Measurements from ENCODE around the gene GLT6D1. TPM values are rescaled to one million over a fixed set of nuclear protein-coding genes. Genes with fewer than 3 reads are reported as not detected.

GLT6D1 gene
- total and polyA plus RNA-seq, 2 donors (not counting 1 experiment from before 2014, with no cell fraction given), result not detected

- H2AFZ ChIP-seq (ENCODE audit: insufficient read depth, low read depth, low read length, poor library complexity, severe bottlenecking), result no peak overlapping the region
- H4K20me1 ChIP-seq (ENCODE audit: control insufficient read depth, insufficient read depth, low read length, poor library complexity, severe bottlenecking), result no peaks in the 10 kb centered on the region
- no peak overlapping the region for H3K27ac ChIP-seq (ENCODE audit: low read length in 2 of 2)
- no peaks in the 10 kb centered on the region for H3K4me1 Mint-ChIP-seq
- no peaks in the 10 kb centered on the region for H3K36me3 ChIP-seq (replicated peaks in 1 of 2; ENCODE audit: control extremely low read depth in 1 of 2, control insufficient read depth in 1 of 2, extremely low read depth in 1 of 2, insufficient read depth in 2 of 2, low read length in 1 of 2)
- H3K79me2 ChIP-seq (ENCODE audit: control insufficient read depth, insufficient read depth, low read length), result no peaks in the 10 kb centered on the region
- 83% methylated on average over 13 of the region's 14 CpGs for WGBS (ENCODE audit: insufficient coverage)
- H3K27me3 ChIP-seq (replicated peaks in 1 of 4; ENCODE audit: control extremely low read depth in 1 of 4, control insufficient read depth in 3 of 4, insufficient read depth in 4 of 4, low read length in 3 of 4), result peaks cover 0 to 6% (median 0%) of the 10 kb centered on the region in 4 experiments
- DNase-seq (peak; percentile 9), ATAC-seq (ENCODE audit: low read depth) (no peak)
- TF ChIP-seq EZH2 (IDR thresholded peaks at IDR 0.05; ENCODE audit: borderline replicate concordance, insufficient read depth, low read depth, low read length, poor library complexity, severe bottlenecking) (no peak), CTCF (IDR thresholded peaks at IDR 0.05) (no peak)
- POLR2A ChIA-PET, result no interaction called here
- H3K27me3 Mint-ChIP-seq, result peaks cover 3% of the 10 kb centered on the region
- no peak overlapping the region for H3K9ac ChIP-seq (ENCODE audit: low read length)
- no peaks in the 10 kb centered on the region for H3K9me3 Mint-ChIP-seq (ENCODE audit: insufficient read depth)
- no peak overlapping the region for H3K4me3 Mint-ChIP-seq
- peaks cover 0 to 3% (median 0%) of the 10 kb centered on the region in 3 donors for H3K9me3 ChIP-seq (ENCODE audit: control extremely low read depth in 1 of 3, control insufficient read depth in 2 of 3, insufficient read depth in 1 of 3, low read length in 2 of 3)
- intact Hi-C loops (cut with micrococcal nuclease), result no loop called here
- H3K4me2 ChIP-seq (replicated peaks; ENCODE audit: low read depth, low read length, poor library complexity, severe bottlenecking), result no peak overlapping the region
- CTCF ChIA-PET, result interaction anchor here (0.6 kb wide), 1 partner anchor 19 kb away, joined by 3 read pairs; no protein-coding TSS in a partner anchor
- H3K27ac Mint-ChIP-seq, result no peak overlapping the region
- H3K4me1 ChIP-seq (ENCODE audit: control insufficient read depth in 2 of 2, insufficient read depth in 2 of 2, low read length in 2 of 2), result no peaks in the 10 kb centered on the region
- no peak overlapping the region for H3K4me3 ChIP-seq (ENCODE audit: control extremely low read depth in 1 of 5, extremely low read depth in 1 of 5, insufficient read depth in 1 of 5, low read depth in 2 of 5, low read length in 4 of 5)
Observed at GRCh38 chr9:135605238-135605781, 34.0 kb downstream of the GLT6D1 start.

- H3K79me2 ChIP-seq (ENCODE audit: control insufficient read depth, insufficient read depth, low read length), result no peaks in the 10 kb centered on the region
Observed at GRCh38 chr9:135604437-135605237, 34.7 kb downstream of the GLT6D1 start.

More at GRCh38 chr9:135604437-135605237, 34.7 kb downstream of the GLT6D1 start:
- H3K27me3 Mint-ChIP-seq, result peaks cover 8% of the 10 kb centered on the region
- Histone ChIP-seq H3K36me3 (replicated peaks in 1 of 2; ENCODE audit: control extremely low read depth in 1 of 2, control insufficient read depth in 1 of 2, extremely low read depth in 1 of 2, insufficient read depth in 2 of 2, low read length in 1 of 2) (no peaks in the 10 kb centered on the region), H4K20me1 (ENCODE audit: control insufficient read depth, insufficient read depth, low read length, poor library complexity, severe bottlenecking) (no peaks in the 10 kb centered on the region), H2AFZ (ENCODE audit: insufficient read depth, low read depth, low read length, poor library complexity, severe bottlenecking) (no peak overlapping the region), H3K4me2 (replicated peaks; ENCODE audit: low read depth, low read length, poor library complexity, severe bottlenecking) (no peak overlapping the region), H3K4me3 (ENCODE audit: control extremely low read depth in 1 of 5, extremely low read depth in 1 of 5, insufficient read depth in 1 of 5, low read depth in 2 of 5, low read length in 4 of 5) (no peak overlapping the region), H3K4me1 (ENCODE audit: control insufficient read depth in 2 of 2, insufficient read depth in 2 of 2, low read length in 2 of 2) (no peaks in the 10 kb centered on the region), H3K9me3 (ENCODE audit: control extremely low read depth in 1 of 3, control insufficient read depth in 2 of 3, insufficient read depth in 1 of 3, low read length in 2 of 3) (peaks cover 0 to 3% (median 0%) of the 10 kb centered on the region in 3 donors), H3K27ac (ENCODE audit: low read length in 2 of 2) (no peak overlapping the region), H3K27me3 (replicated peaks in 1 of 4; ENCODE audit: control extremely low read depth in 1 of 4, control insufficient read depth in 3 of 4, insufficient read depth in 4 of 4, low read length in 3 of 4) (peaks cover 0 to 6% (median 0%) of the 10 kb centered on the region in 4 experiments), H3K9ac (ENCODE audit: low read length) (no peak overlapping the region)
- no peak for ATAC-seq (ENCODE audit: low read depth)
- 87% methylated on average over 31 of the region's 31 CpGs for WGBS (ENCODE audit: insufficient coverage)
- H3K4me1 Mint-ChIP-seq, result no peaks in the 10 kb centered on the region
- intact Hi-C loops (cut with micrococcal nuclease), result no loop called here
- no peak overlapping the region for H3K27ac Mint-ChIP-seq
- H3K9me3 Mint-ChIP-seq (ENCODE audit: insufficient read depth), result no peaks in the 10 kb centered on the region
- no peak for DNase-seq
- POLR2A ChIA-PET, result no interaction called here
- CTCF ChIA-PET, result interaction anchor here (0.6 kb wide), 1 partner anchor 19 kb away, joined by 3 read pairs; no protein-coding TSS in a partner anchor
- H3K4me3 Mint-ChIP-seq, result no peak overlapping the region
- TF ChIP-seq CTCF (IDR thresholded peaks at IDR 0.05), result no peak
- TF ChIP-seq EZH2 (IDR thresholded peaks at IDR 0.05; ENCODE audit: borderline replicate concordance, insufficient read depth, low read depth, low read length, poor library complexity, severe bottlenecking), result no peak
